Measurements from ENCODE around the gene RIIAD1. TPM values are rescaled to one million over a fixed set of nuclear protein-coding genes. Genes with fewer than 3 reads are reported as not detected.

Gene RIIAD1
- total and polyA plus RNA-seq, 8 donors, result 1.4 TPM; not detected in 7

DNA sequence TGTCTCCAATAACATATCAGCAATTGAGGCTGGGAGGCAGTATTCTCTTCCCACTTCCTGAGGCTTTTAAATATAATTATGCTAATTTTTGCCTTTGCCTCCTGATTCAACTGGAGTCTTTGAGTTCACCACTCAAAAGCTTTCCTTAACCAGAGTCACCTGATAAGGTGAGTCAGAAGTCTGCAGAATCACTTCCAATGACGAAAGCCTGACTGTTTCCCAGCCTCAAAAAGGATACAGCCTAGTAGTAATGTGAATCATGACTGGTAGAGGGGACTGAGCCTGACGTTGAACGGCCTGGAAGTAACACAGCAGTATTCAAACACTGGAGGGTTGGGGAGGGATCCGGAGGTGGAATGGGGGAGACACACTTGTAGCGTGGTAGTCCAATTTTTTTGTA, 52.4 kb downstream of the RIIAD1 start:
- intact Hi-C loops (cut with DNase I; ENCODE audit: low total_unique reads), result no loop called here

GRCh38 chr1:151774256-151774922, 53.1 kb downstream of the RIIAD1 start:
- no peak for DNase-seq
- no peaks in the 10 kb centered on the region for H3K4me1 ChIP-seq
- WGBS, 5 donors, result 65 to 89% (median 73%) methylated on average over 3 of the region's 3 CpGs
- H3K27me3 ChIP-seq, result no peaks in the 10 kb centered on the region
- TF ChIP-seq CTCF (IDR thresholded peaks at IDR 0.05) (no peak), POLR2AphosphoS5 (IDR thresholded peaks at IDR 0.05) (no peak), POLR2A (IDR thresholded peaks at IDR 0.05) (no peak)
- no peak overlapping the region for H3K4me3 ChIP-seq
- H3K36me3 ChIP-seq, result peaks cover 10 to 64% (median 59%) of the 10 kb centered on the region in 4 donors
- no peak overlapping the region for H3K27ac ChIP-seq
- intact Hi-C loops (cut with DNase I; ENCODE audit: low total_unique reads), result no loop called here
- no peaks in the 10 kb centered on the region for H3K9me3 ChIP-seq

More for the DNA sequence above, 52.4 kb downstream of the RIIAD1 start:
- TF ChIP-seq EP300 (IDR thresholded peaks at IDR 0.05), result no peak
- no peak for TF ChIP-seq POLR2A (IDR thresholded peaks at IDR 0.05)
- TF ChIP-seq CTCF (IDR thresholded peaks at IDR 0.05), result no peak
- TF ChIP-seq POLR2AphosphoS5 (IDR thresholded peaks at IDR 0.05), result no peak
- no peaks in the 10 kb centered on the region for H3K27me3 ChIP-seq
- no peak overlapping the region for H3K4me3 ChIP-seq
- H3K36me3 ChIP-seq, result peaks cover 10 to 59% (median 52%) of the 10 kb centered on the region in 4 donors
- WGBS, 5 donors, result 75 to 87% (median 82%) methylated on average over 5 of the region's 5 CpGs
- no peaks in the 10 kb centered on the region for H3K4me1 ChIP-seq
- no peaks in the 10 kb centered on the region for H3K9me3 ChIP-seq
- DNase-seq, result no peak
- no peak overlapping the region for H3K27ac ChIP-seq

GRCh38 chr1:151775894-151776664, 54.8 kb downstream of the RIIAD1 start:
- TF ChIP-seq POLR2A (IDR thresholded peaks at IDR 0.05) (no peak), POLR2AphosphoS5 (IDR thresholded peaks at IDR 0.05) (no peak), EP300 (IDR thresholded peaks at IDR 0.05) (no peak), CTCF (IDR thresholded peaks at IDR 0.05) (no peak)
- peaks cover 10 to 81% (median 71%) of the 10 kb centered on the region in 4 donors for H3K36me3 ChIP-seq
- H3K4me1 ChIP-seq, result no peaks in the 10 kb centered on the region
- no peaks in the 10 kb centered on the region for H3K9me3 ChIP-seq
- H3K27me3 ChIP-seq, result no peaks in the 10 kb centered on the region
- WGBS, 5 donors, result 86 to 96% (median 93%) methylated on average over 7 of the region's 7 CpGs
- no peak for DNase-seq
- no peak overlapping the region for H3K27ac ChIP-seq
- intact Hi-C loops (cut with DNase I; ENCODE audit: low total_unique reads), result no loop called here
- H3K4me3 ChIP-seq, result no peak overlapping the region

DNA sequence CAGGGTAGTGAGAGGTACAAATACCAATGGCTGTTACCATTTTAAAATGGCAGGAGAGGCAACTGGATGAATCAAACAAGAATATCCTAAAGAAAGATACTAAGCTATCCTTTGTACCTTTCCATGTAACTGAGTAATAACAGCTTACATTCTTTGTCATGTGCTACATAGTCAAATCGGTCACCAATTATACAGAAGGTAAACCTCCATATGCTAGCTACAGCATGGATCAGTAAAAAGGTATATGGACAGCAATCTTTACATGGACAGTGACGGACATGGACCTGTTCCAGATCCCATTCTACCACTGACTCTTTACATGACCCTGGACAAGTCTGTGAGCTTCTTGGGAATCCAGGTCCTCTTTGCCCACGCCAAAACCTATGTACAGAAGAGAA, 55.3 kb downstream of the RIIAD1 start:
- Histone ChIP-seq H3K4me3 (no peak overlapping the region), H3K36me3 (peaks cover 10 to 85% (median 74%) of the 10 kb centered on the region in 4 donors), H3K27ac (no peak overlapping the region), H3K9me3 (no peaks in the 10 kb centered on the region), H3K27me3 (no peaks in the 10 kb centered on the region), H3K4me1 (no peaks in the 10 kb centered on the region)
- DNase-seq, result no peak
- intact Hi-C loops (cut with DNase I; ENCODE audit: low total_unique reads), result no loop called here
- TF ChIP-seq EP300 (IDR thresholded peaks at IDR 0.05), result no peak
- no peak for TF ChIP-seq POLR2A (IDR thresholded peaks at IDR 0.05)
- no peak for TF ChIP-seq POLR2AphosphoS5 (IDR thresholded peaks at IDR 0.05)
- TF ChIP-seq CTCF (IDR thresholded peaks at IDR 0.05), result no peak
- WGBS, 5 donors, result 78 to 95% (median 88%) methylated on average over 3 of the region's 3 CpGs

Data from stomach (tissue), 9 donors.